ENCODE measurements around the gene SETD1A. TPM values are rescaled to one million over a fixed set of nuclear protein-coding genes. Genes with fewer than 3 reads are reported as not detected.
A peak's percentile ranks its signal among the peaks of the same experiment; 100 is the strongest.

The SETD1A gene
- total and polyA plus RNA-seq, 2 of the 8 experiments (the other 6 are each of a cell fraction or from before 2014, with no cell fraction given): 4.8 to 29.0 TPM

GRCh38 chr16:31006086-31006385 is 48.5 kb downstream of the SETD1A start:
- Histone ChIP-seq H3K27ac (ENCODE audit: low read depth, low read length) (no peak overlapping the region), H3K56ac (replicated peaks; ENCODE audit: insufficient read length, low read depth, low read length) (no peak overlapping the region), H4K20me1 (replicated peaks in 1 of 2; ENCODE audit: control insufficient read depth in 1 of 2, insufficient read depth in 2 of 2, low read length in 2 of 2) (peaks cover 0 to 4% of the 10 kb centered on the region in 2 experiments), H3K4me2 (ENCODE audit: insufficient read depth in 1 of 2, low read depth in 2 of 2, low read length in 2 of 2) (no peak overlapping the region), H3K79me2 (ENCODE audit: control insufficient read depth in 1 of 2, insufficient read depth in 2 of 2, low read length in 2 of 2) (peaks cover 0 to 4% of the 10 kb centered on the region in 2 experiments; a peak in 1 of 4 replicates), H2AFZ (ENCODE audit: low read length) (no peak overlapping the region), H3K9me3 (ENCODE audit: insufficient read depth in 2 of 2, low read depth in 1 of 2, low read length in 1 of 2) (no peaks in the 10 kb centered on the region), H3K18ac (ENCODE audit: extremely low read depth, low read length) (no peak overlapping the region), H3K4me1 (replicated peaks in 1 of 4; ENCODE audit: control insufficient read depth in 3 of 4, insufficient read depth in 4 of 4, low read length in 3 of 4) (peaks cover 4 to 18% (median 6%) of the 10 kb centered on the region in 4 experiments), H3K14ac (ENCODE audit: insufficient read length) (no peak overlapping the region), H3K79me1 (ENCODE audit: low read depth, low read length) (0 out of 2 replicates have a peak, but pooled peaks cover 10% of the 10 kb centered on the region), H3K23me2 (ENCODE audit: low read depth, low read length) (peaks cover 1% of the 10 kb centered on the region; the same call in 1 of the 2 replicates), H3K4me3 (ENCODE audit: extremely low read depth in 1 of 4, insufficient read depth in 2 of 4, low read depth in 3 of 4, low read length in 4 of 4) (no peak overlapping the region), H3K27me3 (replicated peaks in 1 of 4; ENCODE audit: control insufficient read depth in 3 of 4, extremely low read depth in 1 of 4, insufficient read depth in 3 of 4, low read length in 3 of 4) (no peaks in the 10 kb centered on the region), H3K9ac (replicated peaks in 1 of 4; ENCODE audit: extremely low read depth in 1 of 4, low read depth in 3 of 4, low read length in 3 of 4) (no peak overlapping the region), H2BK20ac (ENCODE audit: low read length) (no peak overlapping the region), H4K8ac (ENCODE audit: extremely low read depth, insufficient read depth, low read length) (0 out of 2 replicates have a peak overlapping the region, but pooled peaks have one; percentile 11), H2BK5ac (ENCODE audit: low read depth, low read length) (no peak overlapping the region), H3K36me3 (ENCODE audit: control insufficient read depth in 2 of 4, insufficient read depth in 4 of 4, low read length in 3 of 4) (no peaks in the 10 kb centered on the region), H2BK12ac (ENCODE audit: low read depth, low read length) (no peak overlapping the region), H3K4ac (replicated peaks; ENCODE audit: insufficient read length, low read depth, low read length) (no peak overlapping the region), H2BK120ac (replicated peaks; ENCODE audit: low read depth, low read length) (no peak overlapping the region), H4K91ac (replicated peaks; ENCODE audit: insufficient read length, low read length) (no peak overlapping the region), H2AK5ac (ENCODE audit: low read depth, low read length) (no peak overlapping the region), H4K5ac (ENCODE audit: insufficient read length, low read depth, low read length) (no peak overlapping the region), H3K23ac (ENCODE audit: insufficient read length) (no peak overlapping the region), H2BK15ac (ENCODE audit: low read length) (no peak overlapping the region)
- ChIA-PET CTCF (ENCODE audit: partially characterized antibody) (interaction anchor here (1.2 to 2.1 kb wide), 3 partner anchors 21 to 445 kb away, joined by 4 to 10 read pairs (median 4); partner anchors contain the start of gene HSD3B7), POLR2A (ENCODE audit: partially characterized antibody) (no interaction called here)
- DNase-seq (ENCODE audit: low read depth in 1 of 2, low spot score in 2 of 2) (no peak), FAIRE-seq (no peak)
- 74% methylated on average over 7 of the region's 7 CpGs; no CpG with 5 or more reads in 1 of the 2 experiments for WGBS, 2 experiments (ENCODE audit: extremely low coverage in 1 of 2, insufficient coverage in 1 of 2, insufficient read length in 1 of 2, insufficient replicate concordance in 2 of 2, low coverage in 1 of 2, low lambda C conversion rate in 2 of 2, missing lambda C conversion rate in 1 of 2)
- TF ChIP-seq CHD1 (IDR thresholded peaks at IDR 0.05; ENCODE audit: low read depth, low read length) (no peak), SP2 (IDR thresholded peaks at IDR 0.05; ENCODE audit: low read length) (no peak), SP4 (IDR thresholded peaks at IDR 0.05; ENCODE audit: low read length) (no peak), KDM1A (IDR thresholded peaks at IDR 0.05; ENCODE audit: borderline replicate concordance, low read length) (no peak), SUZ12 (IDR thresholded peaks at IDR 0.05; ENCODE audit: low read length) (no peak), RBBP5 (IDR thresholded peaks at IDR 0.05; ENCODE audit: borderline replicate concordance, low read depth, low read length) (no peak), SIN3A (conservative IDR thresholded peaks at IDR 0.05 in 1 of 2, IDR thresholded peaks at IDR 0.05 in 1 of 2; ENCODE audit: low read depth in 1 of 2, low read length in 2 of 2) (no peak), CHD2 (IDR thresholded peaks at IDR 0.05; ENCODE audit: low read length) (no peak), RXRA (IDR thresholded peaks at IDR 0.05; ENCODE audit: insufficient read depth, low read depth, low read length) (no peak), EP300 (IDR thresholded peaks at IDR 0.05; ENCODE audit: borderline replicate concordance in 1 of 2, low read depth in 2 of 2, low read length in 2 of 2) (no peak), CTBP2 (IDR thresholded peaks at IDR 0.05; ENCODE audit: borderline replicate concordance, insufficient read depth, insufficient read length, low read length) (no peak)

Measured in H1 (cell line).